Measurements from ENCODE around the gene GRAMD1B.

The GRAMD1B gene

DNA sequence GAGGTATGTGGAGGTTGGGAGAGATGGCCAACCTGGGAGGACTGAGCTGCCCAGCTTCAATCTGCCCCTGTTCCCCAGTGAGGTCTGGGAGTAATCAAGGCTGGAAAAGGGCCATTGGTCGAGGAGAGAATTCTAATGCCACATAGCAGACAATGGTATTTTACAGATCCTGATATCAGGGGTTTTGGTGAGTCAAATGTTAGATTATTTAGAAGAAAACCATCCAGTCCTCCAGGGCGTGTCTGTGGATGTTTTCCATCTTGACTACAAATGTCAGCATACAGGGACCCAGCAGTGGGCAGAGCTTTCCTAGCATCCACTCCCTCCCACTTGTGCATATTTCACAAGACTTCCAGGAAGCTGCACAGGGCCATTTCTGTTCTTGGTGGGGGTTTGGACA is 116.4 kb downstream of the GRAMD1B start:
- no peak for DNase-seq (ENCODE audit: low read depth)
- H3K4me3 ChIP-seq (ENCODE audit: low read depth, low read length): no peak overlapping the region
- TF ChIP-seq POLR2A (IDR thresholded peaks at IDR 0.05; ENCODE audit: extremely low read depth, insufficient read length): no peak
- TF ChIP-seq CTCF (IDR thresholded peaks at IDR 0.05; ENCODE audit: low read depth, low read length): no peak
- TF ChIP-seq, protein P1, sequence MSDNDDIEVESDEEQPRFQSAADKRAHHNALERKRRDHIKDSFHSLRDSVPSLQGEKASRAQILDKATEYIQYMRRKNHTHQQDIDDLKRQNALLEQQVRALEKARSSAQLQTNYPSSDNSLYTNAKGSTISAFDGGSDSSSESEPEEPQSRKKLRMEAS (IDR thresholded peaks at IDR 0.05; ENCODE audit: low read depth, low read length): no peak
- TF ChIP-seq MYC (IDR thresholded peaks at IDR 0.05; ENCODE audit: low read depth, low read length): no peak

GRCh38 chr11:123547180-123547579 is 117.1 kb downstream of the GRAMD1B start:
- no peak for DNase-seq (ENCODE audit: low read depth)
- H3K4me3 ChIP-seq (ENCODE audit: low read depth, low read length): no peak overlapping the region
- TF ChIP-seq MYC (IDR thresholded peaks at IDR 0.05; ENCODE audit: low read depth, low read length): no peak
- TF ChIP-seq CTCF (IDR thresholded peaks at IDR 0.05; ENCODE audit: low read depth, low read length): no peak
- TF ChIP-seq POLR2A (IDR thresholded peaks at IDR 0.05; ENCODE audit: extremely low read depth, insufficient read length): no peak

- TF ChIP-seq POLR2A (IDR thresholded peaks at IDR 0.05; ENCODE audit: extremely low read depth, insufficient read length) (no peak), CTCF (IDR thresholded peaks at IDR 0.05; ENCODE audit: low read depth, low read length) (no peak), MYC (IDR thresholded peaks at IDR 0.05; ENCODE audit: low read depth, low read length) (no peak)
- TF ChIP-seq, protein P1 (IDR thresholded peaks at IDR 0.05; ENCODE audit: low read depth, low read length): no peak
- DNase-seq (ENCODE audit: low read depth): no peak
- no peak overlapping the region for H3K4me3 ChIP-seq (ENCODE audit: low read depth, low read length)
Observed at GRCh38 chr11:123548774-123549173, 118.7 kb downstream of the GRAMD1B start.

DNA sequence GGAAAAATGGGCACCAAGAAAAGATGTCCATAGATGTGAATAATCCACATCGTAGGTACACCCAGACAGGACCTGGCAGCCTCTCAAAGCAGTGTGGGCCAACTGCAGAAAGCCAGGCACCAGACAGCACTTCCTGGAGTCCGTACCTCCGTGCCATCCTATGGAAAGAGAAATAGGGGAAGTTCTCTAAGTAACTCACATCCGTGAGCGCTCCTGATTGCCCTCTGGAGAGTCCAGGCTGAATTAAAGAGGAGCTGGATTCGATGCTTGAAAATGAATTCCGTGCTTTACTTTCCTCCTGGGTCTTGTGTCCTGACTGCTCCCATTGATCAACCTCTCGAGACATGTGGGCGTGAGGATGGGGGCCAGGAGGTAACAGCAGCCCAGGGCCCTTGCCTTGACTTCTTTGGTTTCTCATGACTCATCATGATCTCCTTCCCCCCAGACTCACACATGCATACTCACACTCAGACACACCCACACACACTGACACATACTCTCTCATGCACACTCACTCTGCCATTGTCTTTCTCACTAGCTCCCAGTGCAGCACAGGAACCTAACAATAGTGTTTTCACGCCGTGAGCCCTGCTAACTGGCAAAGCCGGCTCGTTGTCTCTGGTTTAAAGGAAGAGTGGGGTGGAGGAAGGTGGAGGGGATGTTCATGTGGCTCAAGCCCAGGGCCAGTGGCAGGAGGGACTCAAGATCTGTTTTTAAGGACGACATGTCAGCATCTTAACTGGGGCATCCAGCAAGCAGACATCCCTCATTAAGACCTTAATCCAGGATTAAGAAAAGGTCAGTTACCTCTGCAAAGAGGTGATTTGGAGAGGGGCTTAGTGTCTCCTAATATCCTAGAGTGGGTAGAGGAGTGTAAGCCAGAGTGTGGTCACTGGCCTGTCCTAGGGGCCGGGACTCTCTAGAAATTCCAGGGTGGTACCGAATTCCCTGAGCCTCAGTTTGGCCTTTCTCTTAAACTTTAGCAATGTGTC is 120.2 kb downstream of the GRAMD1B start:
- no peak overlapping the region for H3K4me3 ChIP-seq (ENCODE audit: low read depth, low read length)
- TF ChIP-seq POLR2A (IDR thresholded peaks at IDR 0.05; ENCODE audit: extremely low read depth, insufficient read length): no peak
- no peak for TF ChIP-seq CTCF (IDR thresholded peaks at IDR 0.05; ENCODE audit: low read depth, low read length)
- no peak for TF ChIP-seq MYC (IDR thresholded peaks at IDR 0.05; ENCODE audit: low read depth, low read length)
- TF ChIP-seq, protein P1 (IDR thresholded peaks at IDR 0.05; ENCODE audit: low read depth, low read length): no peak
- DNase-seq (ENCODE audit: low read depth): peak; percentile 50

DNA sequence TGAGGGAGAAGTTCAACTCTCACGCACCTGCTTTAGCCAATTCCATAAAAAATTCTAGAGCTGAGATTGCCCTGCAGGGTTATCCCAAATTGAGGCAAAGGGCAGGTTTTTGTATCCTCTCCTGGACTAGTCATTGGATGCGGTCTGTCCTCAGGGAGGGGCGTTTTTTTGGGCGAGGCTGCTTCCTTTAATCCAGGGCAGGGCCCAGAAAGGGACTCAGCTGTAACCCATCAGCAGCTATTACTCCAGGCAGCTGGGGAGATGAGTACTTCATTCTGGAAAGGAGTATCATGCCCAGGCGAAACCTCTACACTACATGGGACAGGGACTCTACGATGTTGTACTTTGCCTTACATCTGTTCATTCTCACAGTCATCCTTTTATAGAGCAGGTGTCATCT is 121.0 kb downstream of the GRAMD1B start:
- DNase-seq (ENCODE audit: low read depth): no peak
- TF ChIP-seq, protein P1 (IDR thresholded peaks at IDR 0.05; ENCODE audit: low read depth, low read length): no peak
- TF ChIP-seq POLR2A (IDR thresholded peaks at IDR 0.05; ENCODE audit: extremely low read depth, insufficient read length) (no peak), CTCF (IDR thresholded peaks at IDR 0.05; ENCODE audit: low read depth, low read length) (no peak), MYC (IDR thresholded peaks at IDR 0.05; ENCODE audit: low read depth, low read length) (no peak)
- no peak overlapping the region for H3K4me3 ChIP-seq (ENCODE audit: low read depth, low read length)
